Left renal cortex interstitium (tissue), 4 donors: ENCODE measurements around the gene CAMTA1. TPM values are rescaled to one million over a fixed set of nuclear protein-coding genes. Genes with fewer than 3 reads are reported as not detected.
"Not testable (repeated sequence)": the region's sequence is repeated elsewhere in the genome, so short reads cannot be mapped to it uniquely, and the experiment has no call there.

Experiments used
- DNase-seq, 4 donors: peaks; one replicate each; pipeline ENCODE4 v3.0.0-alpha.2; 2013; ENCODE audit warnings: low read depth in 4 of 4, low spot score in 2 of 4, missing footprints in 1 of 4
- polyA plus RNA-seq, 4 donors: library from polyadenylated mRNA; unstranded; fragments of 120-200 nt; gene quantifications; one replicate each; pipeline ENCODE4 v1.2.1, GENCODE V29; 2013; ENCODE audit not compliant: insufficient read length in 4 of 4

The CAMTA1 gene
- 10 to 100 TPM; 76.8 to 91.3 (median 85.3) TPM for polyA plus RNA-seq

DNA sequence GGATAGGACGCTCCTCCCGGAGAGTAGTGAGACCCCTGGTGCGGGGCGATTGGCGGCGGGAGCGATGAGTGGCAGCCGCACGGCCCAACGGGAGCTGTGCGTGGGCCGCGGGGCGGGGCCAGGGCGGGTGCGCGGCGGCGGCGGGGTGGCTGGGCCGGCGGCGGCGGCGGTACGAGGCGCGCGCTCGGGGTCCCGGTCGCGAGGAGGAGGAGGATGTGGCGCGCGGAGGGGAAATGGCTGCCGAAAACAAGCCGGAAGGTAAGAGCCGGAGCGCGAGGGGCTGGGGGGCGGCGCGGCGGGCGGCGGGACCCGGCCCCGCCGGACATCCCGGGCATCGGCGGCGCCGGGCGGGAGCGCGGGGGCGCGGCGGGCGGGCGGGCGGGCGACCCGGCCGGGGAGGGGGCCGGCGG, at the start of gene CAMTA1:
TSS of gene CAMTA1 (plus strand) at position 137 of the 410 bp plus-strand sequence. CDS start at position 214, 77 bp downstream.
- DNase-seq: no peak

DNA sequence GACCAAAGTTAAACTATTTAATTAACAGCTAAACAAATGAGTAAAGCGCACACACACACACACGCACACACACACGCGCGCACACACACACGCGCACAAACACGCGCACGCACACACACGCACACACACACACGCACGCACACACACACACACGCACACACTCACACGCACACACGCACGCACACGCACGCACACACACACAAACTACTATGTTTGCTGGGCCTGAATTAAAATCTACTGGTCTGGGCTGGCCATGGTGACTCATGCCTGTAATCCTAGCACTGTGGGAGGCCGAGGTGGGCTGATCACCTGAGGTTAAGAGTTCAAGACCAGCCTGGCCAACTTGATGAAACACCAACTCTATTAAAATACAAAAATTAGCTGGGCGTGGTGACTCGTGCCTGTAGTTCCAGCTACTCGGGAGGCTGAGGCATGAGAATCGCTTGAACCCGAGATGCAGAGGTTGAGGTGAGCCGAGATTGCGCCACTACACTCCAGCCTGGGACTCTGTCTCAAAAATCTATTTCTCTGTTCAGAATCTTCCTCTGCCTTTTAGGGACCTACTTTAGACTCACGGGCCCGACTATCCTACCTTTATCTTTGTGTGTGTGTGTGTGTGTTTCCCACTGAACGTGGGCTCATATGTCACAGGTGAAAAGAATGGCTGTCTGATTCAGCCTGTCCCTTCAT, 46.1 kb upstream of the CAMTA1 start:
- no peak for DNase-seq

GRCh38 chr1:6742676-6743188, 42.5 kb upstream of the CAMTA1 start:
- DNase-seq: not testable (repeated sequence)

GRCh38 chr1:6743189-6744101, 41.8 kb upstream of the CAMTA1 start:
- no peak for DNase-seq

DNA sequence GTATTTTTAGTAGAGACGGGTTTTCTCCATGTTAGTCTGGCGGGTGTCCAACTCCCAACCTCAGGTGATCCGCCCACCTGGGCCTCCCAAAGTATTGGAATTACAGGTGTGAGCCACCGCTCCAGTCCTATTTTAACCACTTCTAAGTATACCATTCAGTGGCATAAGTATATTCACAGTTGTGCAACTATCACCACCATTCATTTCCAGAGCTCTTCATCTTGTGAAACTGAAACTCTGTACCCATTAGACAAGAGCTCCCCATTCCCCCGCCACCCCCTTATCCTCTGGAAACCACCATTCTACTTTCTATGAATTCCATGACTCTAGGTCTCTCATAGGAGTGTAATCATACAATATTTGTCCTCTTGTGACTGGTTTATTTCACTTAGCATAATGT, 40.2 kb upstream of the CAMTA1 start:
- no peak for DNase-seq

- no peak for DNase-seq
Measured at GRCh38 chr1:6747674-6748073, 37.6 kb upstream of the CAMTA1 start.

GRCh38 chr1:6750490-6750889, 34.8 kb upstream of the CAMTA1 start:
- no peak for DNase-seq

GRCh38 chr1:6753320-6754140, 31.7 kb upstream of the CAMTA1 start:
- DNase-seq: no peak

DNA sequence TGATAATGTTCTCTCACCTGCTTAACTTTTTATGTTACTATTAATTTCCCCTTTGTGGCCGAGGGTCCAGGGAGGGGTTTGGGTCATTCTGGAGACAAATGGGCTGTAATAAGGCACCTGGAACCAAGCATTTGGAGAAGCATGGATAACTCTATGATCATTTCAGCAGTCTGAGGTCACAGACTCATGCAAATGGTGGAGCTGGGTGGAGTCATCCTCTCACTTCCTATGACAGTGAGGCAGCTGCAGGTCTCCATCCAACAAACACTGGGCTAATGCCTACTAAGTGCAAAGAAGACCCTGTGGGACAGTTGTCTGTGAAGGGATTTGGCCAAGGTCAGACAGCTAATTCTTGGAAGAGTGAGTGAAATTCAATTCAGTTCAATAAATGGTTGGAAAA, 28.8 kb upstream of the CAMTA1 start:
- DNase-seq: no peak

DNA sequence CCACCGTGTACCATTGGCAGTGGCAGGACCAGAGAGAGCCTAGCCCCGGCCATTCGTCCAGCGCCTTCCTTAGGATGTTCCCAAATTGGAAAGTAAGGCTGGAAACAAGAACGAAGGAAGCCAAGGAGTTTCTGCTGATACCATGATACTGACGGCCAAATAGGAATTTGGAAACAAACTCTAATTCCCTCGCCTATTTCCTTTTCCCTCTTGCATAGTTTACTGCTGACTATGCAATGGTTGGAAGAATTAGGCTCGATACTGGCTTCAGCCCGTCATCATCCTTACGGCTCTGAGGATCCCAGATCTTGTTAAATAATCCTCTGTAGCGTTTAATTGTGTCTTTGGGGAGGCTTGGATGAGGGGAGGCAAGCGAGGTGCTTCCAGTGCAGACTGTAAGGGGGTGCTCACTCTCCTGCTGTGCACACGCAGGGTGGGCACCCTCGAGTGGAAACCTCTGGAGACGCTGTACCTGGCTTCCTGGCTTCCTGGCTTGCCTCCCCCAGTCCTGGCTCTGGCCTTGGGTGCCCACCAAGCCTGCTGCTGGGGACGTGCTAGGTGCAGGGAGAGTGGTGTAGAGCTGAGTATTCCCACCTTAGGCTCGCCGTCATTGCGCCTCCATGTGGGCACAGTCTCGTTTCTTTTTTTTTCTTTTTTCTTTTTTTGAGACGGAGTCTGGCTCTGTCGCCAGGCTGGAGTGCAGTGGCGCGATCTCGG, 27.4 kb upstream of the CAMTA1 start:
- DNase-seq: no peak

DNA sequence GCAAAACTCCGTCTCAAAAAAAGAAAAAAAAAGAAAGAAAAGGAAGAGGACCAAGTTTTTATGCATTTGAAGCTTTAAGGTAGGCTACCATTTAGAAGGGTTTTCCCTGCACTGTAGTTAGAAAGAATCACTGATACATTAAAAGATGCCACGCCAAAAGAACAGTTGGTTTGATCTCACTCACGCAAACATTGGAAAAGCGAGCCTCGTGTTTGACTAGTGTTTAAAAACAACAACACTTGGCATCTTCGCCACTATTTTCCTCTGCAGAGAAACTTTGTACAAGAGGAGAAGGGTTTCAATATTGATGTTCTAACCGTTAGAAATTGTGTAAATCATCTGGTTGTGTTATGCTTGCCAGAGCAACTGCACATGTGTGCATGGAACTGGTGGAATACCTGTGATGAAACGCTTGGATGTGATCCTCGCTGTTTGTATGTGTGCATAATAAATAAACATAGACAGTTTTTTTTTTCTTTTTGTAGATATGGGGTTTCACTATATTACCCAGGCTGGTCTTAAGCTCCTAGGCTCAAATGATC, 24.0 kb upstream of the CAMTA1 start:
- no peak for DNase-seq

DNA sequence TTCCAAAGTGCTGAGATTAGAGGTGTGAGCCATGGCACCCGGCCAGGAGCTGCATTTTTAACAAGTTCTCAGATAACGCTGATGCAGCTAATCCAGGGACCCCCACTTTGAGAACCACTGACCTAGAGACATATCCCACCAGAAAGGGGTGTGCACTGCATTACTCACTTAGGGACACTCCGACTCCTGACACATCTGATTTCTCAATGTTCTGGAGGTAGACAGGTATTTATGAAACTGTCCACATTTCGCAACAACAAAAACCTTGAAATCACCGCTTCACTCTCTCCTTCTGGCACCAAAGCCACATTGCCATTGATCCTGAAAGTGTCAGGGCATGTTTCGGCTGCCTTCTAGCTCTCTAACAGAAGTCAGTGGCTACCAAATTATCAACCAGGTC, 23.2 kb upstream of the CAMTA1 start:
- DNase-seq: no peak

DNA sequence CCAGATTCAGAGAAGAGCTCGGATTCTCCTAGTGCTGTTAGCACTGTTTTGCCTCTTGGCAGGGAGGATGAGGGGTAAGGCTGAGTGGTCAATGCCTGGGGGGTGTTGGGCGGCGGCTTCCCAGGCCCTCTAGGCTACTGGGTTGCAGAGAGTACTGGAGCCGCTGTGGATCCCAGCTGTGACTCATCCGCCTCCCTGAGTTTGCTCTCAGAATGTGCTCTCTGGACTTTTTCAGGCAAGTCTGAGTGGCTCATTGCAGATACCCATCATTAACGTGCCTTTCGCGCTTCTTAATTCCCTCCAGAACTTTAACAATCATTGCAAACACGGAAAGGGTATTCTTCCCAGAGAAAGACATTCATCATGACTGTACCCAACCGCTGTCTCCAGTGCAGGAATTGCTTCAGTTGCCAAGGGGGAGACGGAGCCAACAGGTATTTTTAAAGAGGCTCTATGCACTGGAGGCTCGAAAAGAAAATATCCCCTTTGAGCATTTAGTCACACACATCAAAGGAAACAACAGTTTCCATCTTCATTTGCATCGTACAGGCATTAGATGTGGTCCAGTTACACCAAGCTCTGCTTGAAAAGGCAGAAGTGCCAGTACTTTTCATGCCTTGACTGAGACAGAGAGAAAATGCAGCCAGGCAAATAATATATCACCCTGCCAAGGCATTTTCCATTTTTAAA, 14.4 kb upstream of the CAMTA1 start:
- no peak for DNase-seq

GRCh38 chr1:6771441-6771769, 13.8 kb upstream of the CAMTA1 start:
- DNase-seq: no peak

DNA sequence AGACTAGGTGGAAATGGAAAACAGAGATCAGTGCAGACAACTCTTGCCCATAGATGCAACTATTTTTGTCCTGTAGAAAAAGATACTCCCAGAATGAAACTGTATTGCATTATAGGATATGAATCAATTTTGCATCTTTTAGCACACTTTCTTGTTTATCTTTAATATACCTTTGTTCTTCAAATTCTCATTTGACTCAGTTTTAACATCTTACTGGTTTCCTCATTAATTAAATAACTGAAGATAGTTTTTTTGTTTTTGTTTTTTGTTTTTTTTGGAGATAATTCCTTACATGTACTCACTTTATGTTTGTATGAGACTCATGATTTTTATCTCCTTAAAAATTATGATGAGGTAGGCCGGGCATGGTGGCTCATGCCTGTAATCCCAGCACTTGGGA, 10.9 kb upstream of the CAMTA1 start:
- DNase-seq: no peak

GRCh38 chr1:6775261-6776043, 9.8 kb upstream of the CAMTA1 start:
- DNase-seq: no peak

GRCh38 chr1:6776389-6776788, 8.9 kb upstream of the CAMTA1 start:
- DNase-seq: no peak

DNA sequence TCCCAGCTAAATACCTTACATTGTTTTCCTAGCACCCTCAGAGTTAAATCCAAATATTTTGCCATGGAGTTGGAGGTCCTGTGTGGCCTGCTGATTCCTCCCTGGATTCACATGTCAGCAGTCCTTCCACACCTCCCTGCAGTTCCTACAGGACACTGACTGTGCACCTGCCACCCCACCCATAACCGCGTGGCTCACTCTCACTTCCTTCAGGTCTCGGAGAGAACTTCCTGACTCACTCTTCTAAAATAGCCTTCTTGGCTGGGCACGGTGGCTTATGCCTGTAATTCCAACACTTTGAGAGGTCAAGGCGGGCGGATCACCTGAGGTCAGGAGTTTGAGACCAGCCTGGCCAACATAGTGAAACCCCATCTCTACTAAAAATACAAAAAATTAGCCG, 8.4 kb upstream of the CAMTA1 start:
- DNase-seq: no peak

GRCh38 chr1:6777813-6778212, 7.4 kb upstream of the CAMTA1 start:
- no peak for DNase-seq
